22Rv1 (cell line): ENCODE measurements around the gene DPF3.

Experiments
- H3K27ac ChIP-seq: fragments of 450-650 bp; 2 replicates; pipeline ENCODE4 v1.5.1; 2017
- CTCF ChIP-seq: fragments of 450-650 bp; IDR thresholded peaks from 2 replicates; pipeline ENCODE4 v1.5.1; 2017; ENCODE audit warnings: mild to moderate bottlenecking
- ZFX ChIP-seq: fragments of 450-650 bp; IDR thresholded peaks from 2 replicates; pipeline ENCODE4 v1.6.1; 2017; ENCODE audit warnings: antibody characterized with exemption, borderline replicate concordance

DPF3 gene

GRCh38 chr14:72690324-72690723 lies 203.6 kb downstream of the DPF3 start:
- no peak for TF ChIP-seq CTCF
- TF ChIP-seq ZFX, result no peak
- H3K27ac ChIP-seq, result no peak overlapping the region

GRCh38 chr14:72688990-72689671 lies 204.8 kb downstream of the DPF3 start:
- no peak overlapping the region for H3K27ac ChIP-seq
- no peak for TF ChIP-seq ZFX
- no peak for TF ChIP-seq CTCF

- H3K27ac ChIP-seq, result no peak overlapping the region
- no peak for TF ChIP-seq CTCF
- TF ChIP-seq ZFX, result no peak
These were observed 207.1 kb downstream of the DPF3 start for GRCh38 chr14:72686832-72687231.

GRCh38 chr14:72686101-72686500 lies 207.8 kb downstream of the DPF3 start:
- no peak overlapping the region for H3K27ac ChIP-seq
- no peak for TF ChIP-seq CTCF
- TF ChIP-seq ZFX, result no peak

- no peak for TF ChIP-seq ZFX
- TF ChIP-seq CTCF, result no peak
- no peak overlapping the region for H3K27ac ChIP-seq
These were observed 208.4 kb downstream of the DPF3 start for GRCh38 chr14:72685456-72685855.

GRCh38 chr14:72683787-72684186 lies 210.1 kb downstream of the DPF3 start:
- no peak overlapping the region for H3K27ac ChIP-seq
- TF ChIP-seq ZFX (no peak), CTCF (no peak)

GRCh38 chr14:72682188-72682587 lies 211.7 kb downstream of the DPF3 start:
- TF ChIP-seq ZFX, result no peak
- H3K27ac ChIP-seq, result no peak overlapping the region
